ENCODE results near the gene FLYWCH1.

GRCh38 chr16:2894231-2894630 lies 17.5 kb upstream of the FLYWCH1 start:
- no peak for TF ChIP-seq NFATC4 (CRISPR knock-in tag; IDR thresholded peaks at IDR 0.05)
- TF ChIP-seq, protein P1, sequence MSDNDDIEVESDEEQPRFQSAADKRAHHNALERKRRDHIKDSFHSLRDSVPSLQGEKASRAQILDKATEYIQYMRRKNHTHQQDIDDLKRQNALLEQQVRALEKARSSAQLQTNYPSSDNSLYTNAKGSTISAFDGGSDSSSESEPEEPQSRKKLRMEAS (CRISPR knock-in tag; IDR thresholded peaks at IDR 0.05): no peak

All from WTC11 (cell line).